Measurements from ENCODE around the gene PGLYRP1. TPM values are rescaled to one million over a fixed set of nuclear protein-coding genes. Genes with fewer than 3 reads are reported as not detected.

Gene PGLYRP1
- total RNA-seq, 4 donors from 2014 or later, result not detected

- DNase-seq (ENCODE audit: low spot score) (no peak), ATAC-seq (ENCODE audit: low FRiP score) (no peak)
- TF ChIP-seq CTCF (IDR thresholded peaks at IDR 0.05), result no peak
Measured at GRCh38 chr19:45976178-45976577, 46.7 kb downstream of the PGLYRP1 start.

- TF ChIP-seq CTCF (IDR thresholded peaks at IDR 0.05), result no peak
- ATAC-seq (ENCODE audit: low FRiP score), result no peak
Measured at GRCh38 chr19:45975306-45976070, 47.4 kb downstream of the PGLYRP1 start.

GRCh38 chr19:45973553-45974338, 49.1 kb downstream of the PGLYRP1 start, which contains the start of gene NOVA2:
NOVA2 (minus strand) TSS chr19:45973865; CDS start chr19:45973351, 514 bp downstream.
- ATAC-seq (ENCODE audit: low FRiP score), result peak; percentile 53
- TF ChIP-seq CTCF (IDR thresholded peaks at IDR 0.05), result no peak
- DNase-seq (ENCODE audit: low spot score), result no peak

More at GRCh38 chr19:45975306-45976070, 47.4 kb downstream of the PGLYRP1 start:
- no peak for DNase-seq (ENCODE audit: low spot score)

GRCh38 chr19:45972947-45973540, 49.8 kb downstream of the PGLYRP1 start:
- no peak for ATAC-seq (ENCODE audit: low FRiP score)
- DNase-seq (ENCODE audit: low spot score), result no peak
- TF ChIP-seq CTCF (IDR thresholded peaks at IDR 0.05), result no peak

GRCh38 chr19:45972081-45972946, 50.5 kb downstream of the PGLYRP1 start:
- no peak for DNase-seq (ENCODE audit: low spot score)
- TF ChIP-seq CTCF (IDR thresholded peaks at IDR 0.05), result no peak
- ATAC-seq (ENCODE audit: low FRiP score), result no peak

GRCh38 chr19:45971260-45971902, 51.5 kb downstream of the PGLYRP1 start:
- DNase-seq (ENCODE audit: low spot score) (no peak), ATAC-seq (ENCODE audit: low FRiP score) (no peak)
- TF ChIP-seq CTCF (IDR thresholded peaks at IDR 0.05), result no peak
